ENCODE measurements around the gene TAGLN3. TPM values are rescaled to one million over a fixed set of nuclear protein-coding genes. Genes with fewer than 3 reads are reported as not detected.

TAGLN3 gene
- polyA plus RNA-seq, 1 of the 3 experiments (the other 2 are of a cell fraction), result 19.6 TPM

DNA sequence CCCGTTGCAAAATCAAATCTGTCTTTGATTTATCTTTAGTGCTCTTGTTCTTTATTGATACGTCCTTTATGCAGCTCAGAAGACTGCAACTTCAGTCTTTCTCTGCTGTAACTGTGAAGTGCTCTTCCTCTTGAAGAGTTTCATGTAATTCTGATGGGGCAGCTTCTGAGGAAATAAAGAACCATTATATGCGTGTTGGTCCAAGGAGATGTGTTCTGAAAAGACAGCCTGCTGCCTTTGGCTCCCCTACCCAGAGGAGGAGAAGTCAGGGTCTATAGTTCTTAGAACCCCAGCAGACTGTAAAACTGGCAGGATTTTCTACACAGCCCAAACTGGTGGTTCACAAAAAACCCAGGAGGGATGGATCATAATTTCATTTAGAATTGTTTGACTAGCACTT, 42.3 kb upstream of the TAGLN3 start:
- no peak for DNase-seq
- Histone ChIP-seq H3K4me3 (ENCODE audit: low read depth in 2 of 2, low read length in 1 of 2) (no peak overlapping the region), H3K4me1 (ENCODE audit: control insufficient read depth in 1 of 2, insufficient read depth in 2 of 2, low read depth in 1 of 2, low read length in 1 of 2) (peaks cover 9 to 10% of the 10 kb centered on the region in 2 experiments; a peak in 3 of 4 replicates), H2AFZ (ENCODE audit: low read depth) (no peak overlapping the region), H3K9me2 (no peaks in the 10 kb centered on the region), H3K9ac (no peak overlapping the region), H4K20me1 (ENCODE audit: insufficient read depth) (no peaks in the 10 kb centered on the region), H3F3A (replicated peaks; ENCODE audit: insufficient read depth) (peaks cover 8% of the 10 kb centered on the region), H3K36me3 (replicated peaks in 1 of 2; ENCODE audit: control insufficient read depth in 1 of 2, insufficient read depth in 2 of 2, low read length in 1 of 2) (peaks cover 25 to 73% of the 10 kb centered on the region in 2 experiments), H3K27ac (ENCODE audit: low read depth in 2 of 2, low read length in 1 of 2) (no peak overlapping the region), H3K27me3 (ENCODE audit: insufficient read depth) (no peaks in the 10 kb centered on the region), H3K79me2 (ENCODE audit: insufficient read depth) (peaks cover 3% of the 10 kb centered on the region; the same call in 1 of the 2 replicates), H3K9me3 (no peaks in the 10 kb centered on the region), H3K4me2 (no peak overlapping the region)
- no peak for TF ChIP-seq CHD2 (IDR thresholded peaks at IDR 0.05; ENCODE audit: low read length, partially characterized antibody)
- ChIA-PET CTCF (interaction anchor here (1.4 to 4.4 kb wide), 4 partner anchors 11 to 240 kb away, joined by 3 to 26 read pairs (median 12); no protein-coding TSS in a partner anchor), POLR2A (no interaction called here)
- 84% methylated on average over 3 of the region's 3 CpGs for WGBS (ENCODE audit: low lambda C conversion rate)

DNA sequence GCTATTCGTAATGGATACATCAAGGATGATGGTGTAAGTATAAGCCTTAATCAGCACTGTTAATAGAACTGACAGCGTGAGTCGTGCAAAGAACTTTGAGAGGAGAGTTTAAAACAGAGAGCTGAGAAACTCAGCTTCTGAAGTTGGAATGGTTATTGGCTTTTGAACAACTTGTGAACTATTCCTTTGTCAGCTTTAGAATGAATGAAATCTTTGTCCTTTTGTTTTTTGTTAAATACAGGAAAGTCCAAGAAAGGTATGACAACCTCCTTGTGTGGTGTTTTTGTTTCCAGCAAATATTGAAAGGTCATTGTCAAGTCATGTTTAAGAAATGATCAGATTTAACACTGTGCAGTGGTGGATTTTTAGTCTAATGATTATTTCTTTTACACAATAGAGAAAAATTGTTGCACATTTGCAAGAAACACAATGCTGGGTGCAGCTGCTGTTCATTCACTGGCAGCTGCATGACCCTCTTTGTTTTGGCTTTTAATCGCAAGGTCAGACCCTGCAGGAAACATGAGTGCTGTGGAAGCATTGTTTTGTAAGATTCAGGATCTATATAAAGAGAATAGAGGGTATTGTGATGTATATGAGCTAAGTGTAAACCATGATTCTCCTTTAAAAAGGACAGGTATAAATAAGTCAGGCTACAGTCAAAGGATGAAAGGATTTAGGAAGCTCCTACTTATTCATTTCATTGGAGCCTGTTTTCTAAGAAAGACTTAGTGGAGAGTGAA, 41.6 kb upstream of the TAGLN3 start:
- no peaks in the 10 kb centered on the region for H3K9me3 ChIP-seq
- no peaks in the 10 kb centered on the region for H4K20me1 ChIP-seq (ENCODE audit: insufficient read depth)
- H3K4me2 ChIP-seq, result no peak overlapping the region
- H3K79me2 ChIP-seq (ENCODE audit: insufficient read depth), result peaks cover 3% of the 10 kb centered on the region; the same call in 1 of the 2 replicates
- peaks cover 9 to 10% of the 10 kb centered on the region in 2 experiments; a peak in 3 of 4 replicates for H3K4me1 ChIP-seq (ENCODE audit: control insufficient read depth in 1 of 2, insufficient read depth in 2 of 2, low read depth in 1 of 2, low read length in 1 of 2)
- 95% methylated on average over 4 of the region's 4 CpGs for WGBS (ENCODE audit: low lambda C conversion rate)
- H3K27me3 ChIP-seq (ENCODE audit: insufficient read depth), result no peaks in the 10 kb centered on the region
- peaks cover 22 to 77% of the 10 kb centered on the region in 2 experiments for H3K36me3 ChIP-seq (replicated peaks in 1 of 2; ENCODE audit: control insufficient read depth in 1 of 2, insufficient read depth in 2 of 2, low read length in 1 of 2)
- H3K9ac ChIP-seq, result no peak overlapping the region
- POLR2A ChIA-PET, result no interaction called here
- no peak for TF ChIP-seq FOXJ3 (CRISPR knock-in tag; IDR thresholded peaks at IDR 0.05)
- no peak for TF ChIP-seq RCOR1 (IDR thresholded peaks at IDR 0.05; ENCODE audit: low read length)
- TF ChIP-seq, protein P1, sequence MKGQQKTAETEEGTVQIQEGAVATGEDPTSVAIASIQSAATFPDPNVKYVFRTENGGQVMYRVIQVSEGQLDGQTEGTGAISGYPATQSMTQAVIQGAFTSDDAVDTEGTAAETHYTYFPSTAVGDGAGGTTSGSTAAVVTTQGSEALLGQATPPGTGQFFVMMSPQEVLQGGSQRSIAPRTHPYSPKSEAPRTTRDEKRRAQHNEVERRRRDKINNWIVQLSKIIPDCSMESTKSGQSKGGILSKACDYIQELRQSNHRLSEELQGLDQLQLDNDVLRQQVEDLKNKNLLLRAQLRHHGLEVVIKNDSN (IDR thresholded peaks at IDR 0.05; ENCODE audit: borderline replicate concordance, low read depth), result no peak
- TF ChIP-seq GATA2 (CRISPR knock-in tag; IDR thresholded peaks at IDR 0.05), result no peak
- TF ChIP-seq, protein P2, sequence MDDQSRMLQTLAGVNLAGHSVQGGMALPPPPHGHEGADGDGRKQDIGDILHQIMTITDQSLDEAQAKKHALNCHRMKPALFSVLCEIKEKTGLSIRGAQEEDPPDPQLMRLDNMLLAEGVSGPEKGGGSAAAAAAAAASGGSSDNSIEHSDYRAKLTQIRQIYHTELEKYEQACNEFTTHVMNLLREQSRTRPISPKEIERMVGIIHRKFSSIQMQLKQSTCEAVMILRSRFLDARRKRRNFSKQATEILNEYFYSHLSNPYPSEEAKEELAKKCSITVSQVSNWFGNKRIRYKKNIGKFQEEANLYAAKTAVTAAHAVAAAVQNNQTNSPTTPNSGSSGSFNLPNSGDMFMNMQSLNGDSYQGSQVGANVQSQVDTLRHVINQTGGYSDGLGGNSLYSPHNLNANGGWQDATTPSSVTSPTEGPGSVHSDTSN (IDR thresholded peaks at IDR 0.05), result no peak
- no peak for TF ChIP-seq ELF1 (IDR thresholded peaks at IDR 0.05)
- no peak for TF ChIP-seq SMC3 (IDR thresholded peaks at IDR 0.05; ENCODE audit: low read depth, low read length)
- TF ChIP-seq TAF1 (IDR thresholded peaks at IDR 0.05; ENCODE audit: borderline replicate concordance, low read depth, low read length), result no peak
- TF ChIP-seq, protein P3, sequence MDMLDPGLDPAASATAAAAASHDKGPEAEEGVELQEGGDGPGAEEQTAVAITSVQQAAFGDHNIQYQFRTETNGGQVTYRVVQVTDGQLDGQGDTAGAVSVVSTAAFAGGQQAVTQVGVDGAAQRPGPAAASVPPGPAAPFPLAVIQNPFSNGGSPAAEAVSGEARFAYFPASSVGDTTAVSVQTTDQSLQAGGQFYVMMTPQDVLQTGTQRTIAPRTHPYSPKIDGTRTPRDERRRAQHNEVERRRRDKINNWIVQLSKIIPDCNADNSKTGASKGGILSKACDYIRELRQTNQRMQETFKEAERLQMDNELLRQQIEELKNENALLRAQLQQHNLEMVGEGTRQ (IDR thresholded peaks at IDR 0.05; ENCODE audit: borderline replicate concordance, low read depth, low read length), result no peak
- no peak for TF ChIP-seq YY1 (IDR thresholded peaks at IDR 0.05; ENCODE audit: low read depth)
- TF ChIP-seq, protein P4, sequence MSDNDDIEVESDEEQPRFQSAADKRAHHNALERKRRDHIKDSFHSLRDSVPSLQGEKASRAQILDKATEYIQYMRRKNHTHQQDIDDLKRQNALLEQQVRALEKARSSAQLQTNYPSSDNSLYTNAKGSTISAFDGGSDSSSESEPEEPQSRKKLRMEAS (IDR thresholded peaks at IDR 0.05; ENCODE audit: low read depth), result no peak
- no peak for TF ChIP-seq NRF1 (IDR thresholded peaks at IDR 0.05; ENCODE audit: low read depth, low read length)
- no peak for TF ChIP-seq JUND (IDR thresholded peaks at IDR 0.05)
- TF ChIP-seq SIN3A (IDR thresholded peaks at IDR 0.05; ENCODE audit: borderline replicate concordance, low read depth, low read length), result no peak
- no peak for TF ChIP-seq GABPA (IDR thresholded peaks at IDR 0.05; ENCODE audit: low read depth)
- no peak for TF ChIP-seq FOXM1 (IDR thresholded peaks at IDR 0.05; ENCODE audit: low read depth)
- CTCF ChIA-PET, result interaction anchor here (0.7 to 4.4 kb wide), 6 partner anchors 10 to 241 kb away, joined by 3 to 26 read pairs (median 4); no protein-coding TSS in a partner anchor
- peaks cover 15% of the 10 kb centered on the region for H3F3A ChIP-seq (replicated peaks; ENCODE audit: insufficient read depth)
- H2AFZ ChIP-seq (ENCODE audit: low read depth), result no peak overlapping the region
- no peaks in the 10 kb centered on the region for H3K9me2 ChIP-seq
- no peak overlapping the region for H3K27ac ChIP-seq (ENCODE audit: low read depth in 2 of 2, low read length in 1 of 2)
- H3K4me3 ChIP-seq (ENCODE audit: low read depth in 2 of 2, low read length in 1 of 2), result no peak overlapping the region
- no peak for DNase-seq

Measured in SK-N-SH (cell line).